ENCODE results near the gene STXBP1.
"Not testable (repeated sequence)": the region's sequence is repeated elsewhere in the genome, so short reads cannot be mapped to it uniquely, and the experiment has no call there.

Gene STXBP1

DNA sequence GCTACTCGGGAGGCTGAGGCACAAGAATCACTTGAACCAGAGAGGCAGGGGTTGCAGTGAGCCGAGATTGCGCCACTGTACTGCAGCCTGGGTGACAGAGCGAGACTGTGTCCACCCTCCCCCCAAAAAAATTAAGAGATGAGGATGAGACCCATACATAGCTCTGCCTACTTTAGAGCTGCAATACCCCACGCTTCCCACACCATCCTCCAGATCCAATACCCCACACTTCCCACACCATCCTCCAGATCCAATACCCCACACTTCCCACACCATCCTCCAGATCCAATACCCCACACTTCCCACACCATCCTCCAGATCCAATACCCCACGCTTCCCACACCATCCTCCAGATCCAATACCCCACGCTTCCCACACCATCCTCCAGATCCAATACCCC, 34.9 kb upstream of the STXBP1 start:
- not testable (repeated sequence) for DNase-seq (ENCODE audit: low spot score)

DNA sequence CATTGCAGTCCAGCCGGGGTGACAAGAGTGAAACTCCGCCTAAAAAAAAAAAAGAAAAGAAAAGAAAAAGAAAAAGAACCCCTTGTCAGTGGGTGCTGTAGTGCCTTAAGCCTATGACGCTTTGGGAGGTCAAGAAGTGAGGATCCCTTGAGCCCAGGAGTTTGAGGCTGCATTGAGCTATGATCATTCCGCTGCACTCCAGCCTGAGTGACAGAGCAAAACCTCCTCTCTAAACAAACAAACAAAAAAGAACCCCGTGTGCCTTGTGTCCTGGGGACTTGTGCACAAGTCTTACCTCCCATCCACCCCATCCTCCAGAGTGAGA, 33.5 kb upstream of the STXBP1 start:
- DNase-seq (ENCODE audit: low spot score) = no peak

DNA sequence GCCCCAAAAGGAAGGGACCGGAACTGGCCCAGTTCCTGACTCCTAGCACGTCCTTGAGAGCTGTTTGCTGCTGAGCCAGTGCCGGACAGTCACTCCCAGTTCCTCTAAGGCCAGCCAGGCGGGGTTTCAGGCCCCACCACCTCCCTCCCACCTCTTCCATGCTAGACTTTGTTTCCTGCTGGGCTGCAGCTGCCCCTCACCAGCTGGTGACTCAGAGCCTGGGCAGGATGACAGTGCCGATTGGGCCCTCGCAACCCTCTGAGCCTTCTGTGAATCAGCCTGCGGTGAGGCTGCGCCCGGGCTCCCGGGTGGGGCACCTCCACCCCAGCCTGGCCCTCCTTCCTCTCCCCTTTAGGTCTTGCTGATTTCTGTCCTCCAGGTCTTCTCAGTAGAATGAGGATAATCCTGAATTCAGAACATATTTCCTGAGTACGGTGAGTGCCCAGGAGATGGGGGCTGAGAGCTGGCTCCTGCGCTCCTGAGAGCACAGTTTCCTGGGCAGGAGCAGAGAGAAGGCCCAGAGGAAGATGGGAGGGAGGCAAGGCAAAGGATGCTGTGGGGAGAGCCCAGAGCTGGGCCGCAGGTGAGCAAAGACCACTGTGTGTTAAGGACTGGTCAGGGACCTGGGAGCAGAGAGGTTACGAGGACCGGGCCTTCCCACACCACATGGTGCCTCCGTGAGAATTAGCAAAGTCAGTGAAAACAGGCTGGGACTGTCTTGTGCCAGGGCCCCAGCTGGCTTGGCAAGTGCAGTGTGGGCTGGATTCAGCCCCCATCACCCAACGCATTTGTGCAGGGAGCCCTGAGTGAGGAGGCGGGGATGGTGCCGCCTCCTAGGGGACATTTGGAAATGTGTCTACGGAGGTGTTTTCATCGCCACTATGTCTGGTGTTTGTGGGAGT, 32.9 kb upstream of the STXBP1 start:
- DNase-seq (ENCODE audit: low spot score) = peak; percentile 93

DNA sequence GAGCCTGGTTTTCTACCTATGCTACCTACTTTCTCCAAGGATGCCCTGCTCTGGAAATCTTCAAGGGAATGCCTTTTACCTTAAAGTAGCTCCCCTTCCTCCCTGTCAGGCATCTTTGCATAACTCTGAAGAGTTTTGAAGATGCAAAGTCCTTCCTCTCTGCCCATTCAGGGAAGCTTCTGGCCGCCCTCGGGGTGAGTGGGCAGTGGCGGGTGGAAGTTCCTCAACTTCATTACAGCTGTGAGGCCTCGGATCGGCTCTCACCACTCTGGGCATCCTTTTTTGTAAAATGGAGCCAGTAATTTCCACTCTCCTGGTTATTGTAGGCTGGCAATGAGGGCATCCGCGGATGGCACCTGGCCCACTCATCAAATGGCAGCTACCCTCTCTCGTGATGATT, 31.7 kb upstream of the STXBP1 start:
- DNase-seq (ENCODE audit: low spot score) = no peak

DNA sequence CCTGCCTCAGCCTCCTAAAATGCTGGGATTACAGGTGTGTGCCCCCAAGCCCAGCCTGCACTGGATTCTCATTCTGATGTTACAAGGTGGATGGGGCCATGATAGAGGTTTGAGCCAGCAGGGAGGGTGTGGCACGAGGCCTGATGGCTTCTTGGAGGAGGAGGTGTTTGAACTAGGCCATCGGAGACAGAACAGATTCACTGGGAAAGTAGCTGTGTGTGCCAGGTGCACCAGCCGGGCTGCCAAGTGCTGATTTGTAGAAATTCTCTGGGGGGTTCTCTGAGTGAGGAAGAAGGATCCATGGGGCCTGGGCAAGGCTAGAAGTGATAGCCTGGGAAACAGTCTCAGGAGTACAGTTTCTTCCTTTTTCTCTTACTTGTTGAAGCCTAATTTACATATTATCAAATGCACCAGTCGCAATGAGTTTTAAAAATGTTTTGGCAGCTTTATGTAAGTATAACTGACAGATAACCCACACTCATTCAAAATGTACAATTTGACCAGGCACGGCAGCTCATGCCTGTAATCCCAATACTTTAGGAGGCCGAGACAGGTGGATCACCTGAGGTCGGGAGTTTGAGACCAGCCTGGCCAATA, 31.1 kb upstream of the STXBP1 start:
- no peak for DNase-seq (ENCODE audit: low spot score)

DNA sequence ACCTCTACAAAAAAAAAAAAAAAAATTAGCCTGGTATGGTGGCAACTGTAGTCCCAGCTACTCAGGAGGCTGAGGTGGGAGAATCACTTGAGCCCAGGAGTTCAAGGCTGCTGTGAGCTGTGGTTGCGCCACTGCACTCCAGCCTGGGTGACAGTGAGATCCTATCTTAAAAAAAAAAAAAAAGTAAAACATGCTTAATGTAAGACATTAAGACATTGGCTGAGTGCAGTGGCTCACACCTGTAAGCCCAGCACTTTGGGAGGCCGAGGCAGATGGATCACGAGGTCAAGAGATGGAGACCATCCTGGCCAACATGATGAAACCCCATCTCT, 27.6 kb upstream of the STXBP1 start:
- not testable (repeated sequence) for DNase-seq (ENCODE audit: low spot score)

DNA sequence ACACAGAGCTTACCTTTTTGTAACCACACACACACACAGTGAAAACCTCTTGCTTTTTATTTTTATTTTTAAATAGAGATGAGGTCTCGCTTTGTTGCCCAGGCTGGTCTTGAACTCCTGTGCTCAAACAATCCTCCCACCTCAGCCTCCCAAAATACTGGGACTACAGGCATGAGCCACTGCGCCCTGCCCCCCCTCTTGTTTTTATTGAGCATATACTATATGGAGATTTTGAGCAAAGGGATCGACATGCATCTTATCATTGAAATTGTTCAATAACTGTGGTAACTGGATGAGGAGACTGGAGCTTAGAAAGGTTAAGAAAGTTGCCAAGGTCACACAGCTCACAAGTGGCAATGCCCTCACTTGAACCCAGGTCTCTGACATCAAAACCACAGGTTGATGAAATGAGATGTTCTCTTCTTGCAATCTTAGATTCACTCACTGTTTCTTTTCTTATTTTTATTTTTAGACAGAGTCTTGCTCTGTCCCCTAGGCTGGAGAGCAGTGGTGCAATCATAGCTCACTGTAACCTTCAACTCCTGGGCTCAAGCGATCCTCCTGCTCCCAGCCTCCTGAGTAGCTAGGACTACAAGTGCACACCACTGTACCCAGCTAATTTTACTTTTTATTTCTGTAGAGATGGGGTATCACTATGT, 26.8 kb upstream of the STXBP1 start:
- DNase-seq (ENCODE audit: low spot score) = no peak

DNA sequence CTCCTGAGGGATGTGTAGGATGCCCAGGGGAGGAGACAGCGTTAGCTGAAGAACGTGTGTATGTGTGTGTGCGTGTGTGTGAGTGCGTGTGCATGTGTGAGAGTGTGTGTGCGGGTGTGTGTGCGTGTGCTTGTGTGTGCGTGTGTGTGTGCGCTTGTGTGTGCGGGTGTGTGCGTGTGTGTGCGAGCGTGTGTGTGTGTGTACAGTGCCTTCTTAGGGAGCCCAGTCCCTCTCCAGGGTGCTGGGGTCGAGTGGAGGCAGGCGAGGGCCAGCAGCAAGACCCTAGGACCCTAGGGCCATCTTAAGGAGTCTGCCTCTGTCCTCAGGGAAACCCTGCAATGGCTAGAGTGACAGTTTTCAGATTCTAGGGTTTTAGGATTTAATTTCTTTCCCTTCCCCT, 26.0 kb upstream of the STXBP1 start:
- DNase-seq (ENCODE audit: low spot score) = no peak

DNA sequence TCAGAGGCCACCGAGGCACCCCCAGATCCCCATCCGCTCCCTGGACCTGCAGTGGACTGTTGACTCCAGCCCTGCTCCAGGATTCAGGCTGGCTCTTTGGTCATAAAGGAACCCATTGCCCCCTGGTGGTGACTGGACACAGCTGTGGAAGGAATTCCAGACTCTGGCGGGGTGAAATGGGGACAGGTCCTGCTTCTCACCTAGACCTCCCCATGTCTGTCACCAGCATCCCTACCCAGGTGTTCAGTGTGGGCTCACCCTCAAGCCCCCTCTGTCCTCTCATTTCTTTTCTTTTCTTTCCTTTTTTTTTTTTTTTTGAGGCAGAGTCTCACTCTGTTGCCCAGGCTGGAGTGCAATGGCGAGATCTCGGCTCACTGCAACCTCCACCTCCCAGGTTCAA, 25.5 kb upstream of the STXBP1 start:
- peak; percentile 85 for DNase-seq (ENCODE audit: low spot score)

DNA sequence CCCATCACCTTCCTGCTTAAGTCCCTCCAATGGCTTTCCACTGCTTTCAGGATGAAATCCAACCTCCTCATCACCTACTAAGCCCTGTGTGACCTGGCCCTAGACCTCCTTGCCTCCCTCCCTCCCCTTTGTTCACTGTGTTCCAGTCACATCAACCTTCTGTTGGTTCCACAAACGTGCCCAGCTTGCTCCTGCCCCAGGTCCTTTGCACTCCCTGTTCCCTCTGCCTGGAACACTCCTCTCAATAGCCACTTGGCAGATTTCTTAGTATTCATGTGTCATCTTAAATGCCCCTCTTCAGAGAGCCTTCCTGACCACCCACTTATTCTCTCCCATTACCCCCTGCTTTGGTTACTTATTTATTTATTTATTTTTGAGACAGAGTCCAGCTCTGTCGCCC, 24.1 kb upstream of the STXBP1 start:
- no peak for DNase-seq (ENCODE audit: low spot score)

DNA sequence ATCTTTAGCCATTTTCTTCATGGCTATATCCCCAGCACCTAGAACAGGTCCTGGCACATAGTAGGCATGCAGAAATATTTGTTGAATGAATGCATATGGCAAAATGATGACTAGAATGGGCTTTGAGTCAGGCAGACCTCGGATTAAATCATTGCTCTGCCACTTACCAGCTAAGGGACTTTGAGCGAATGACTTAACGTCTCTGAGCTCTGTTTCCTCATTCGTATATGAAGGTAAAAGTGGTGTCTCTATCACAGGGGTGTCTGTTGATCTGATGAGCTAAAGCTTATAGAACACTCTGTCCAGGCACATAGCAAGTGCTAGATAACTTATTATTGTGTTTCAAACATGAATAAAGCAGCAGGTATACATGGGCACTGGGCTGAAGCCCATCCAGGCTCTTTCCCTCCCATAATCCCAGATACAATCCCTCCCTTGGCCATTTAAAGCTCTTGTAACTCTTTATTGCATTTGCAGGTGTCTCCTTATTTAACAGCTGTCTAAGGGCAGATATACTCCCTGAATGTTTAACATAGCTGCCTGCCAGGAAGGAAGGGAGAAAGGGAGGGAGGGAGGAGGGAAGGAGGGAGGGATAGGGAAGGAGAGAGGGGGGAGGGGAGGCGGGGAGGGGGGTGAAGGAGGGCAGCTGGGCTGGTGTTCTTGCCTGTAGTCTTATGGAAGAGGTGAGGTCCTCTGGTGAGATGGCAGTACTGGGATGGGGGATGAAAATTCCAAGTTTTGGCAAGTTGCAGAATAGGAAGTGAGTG, 23.2 kb upstream of the STXBP1 start:
- DNase-seq (ENCODE audit: low spot score) = no peak

DNA sequence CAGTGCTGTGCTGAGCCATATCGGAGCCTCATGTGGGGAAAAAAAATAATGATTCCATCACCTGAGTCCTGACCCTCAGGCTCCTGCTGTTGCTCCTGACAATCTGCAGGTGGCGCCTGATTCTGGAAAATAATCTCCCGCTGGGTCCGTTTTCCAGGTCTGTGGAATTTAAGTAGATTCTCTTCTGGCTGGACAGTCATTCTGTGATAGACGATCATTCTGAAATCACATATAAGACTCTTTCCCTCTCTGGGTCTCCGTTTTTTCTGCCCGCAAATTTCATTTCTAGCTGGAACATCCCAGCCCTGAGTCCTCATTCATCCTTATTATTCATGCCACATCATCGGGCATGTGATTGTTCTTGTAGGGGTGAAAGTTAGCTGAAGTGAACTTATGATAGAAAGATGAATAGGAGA, 22.1 kb upstream of the STXBP1 start:
- DNase-seq (ENCODE audit: low spot score) = peak; percentile 78

DNA sequence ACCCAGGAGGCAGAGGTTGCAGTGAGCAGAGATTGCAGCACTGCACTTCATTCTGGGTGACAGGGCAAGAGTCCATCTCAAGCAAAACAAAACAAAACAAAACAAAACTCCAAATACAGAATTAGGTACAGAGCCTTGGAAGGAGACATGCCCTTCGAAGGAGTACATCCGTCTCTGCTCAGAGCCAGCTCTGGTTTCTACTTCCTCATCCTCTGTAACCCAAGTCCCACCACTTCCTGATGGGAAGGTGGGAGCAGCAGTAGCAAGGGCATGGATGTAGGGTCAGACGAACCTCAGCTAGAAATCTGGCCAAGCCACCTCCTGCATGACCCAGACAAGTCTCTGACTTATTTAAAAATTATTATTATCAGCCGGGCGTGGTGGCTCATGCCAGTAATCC, 16.5 kb upstream of the STXBP1 start:
- no peak for DNase-seq (ENCODE audit: low spot score)

DNA sequence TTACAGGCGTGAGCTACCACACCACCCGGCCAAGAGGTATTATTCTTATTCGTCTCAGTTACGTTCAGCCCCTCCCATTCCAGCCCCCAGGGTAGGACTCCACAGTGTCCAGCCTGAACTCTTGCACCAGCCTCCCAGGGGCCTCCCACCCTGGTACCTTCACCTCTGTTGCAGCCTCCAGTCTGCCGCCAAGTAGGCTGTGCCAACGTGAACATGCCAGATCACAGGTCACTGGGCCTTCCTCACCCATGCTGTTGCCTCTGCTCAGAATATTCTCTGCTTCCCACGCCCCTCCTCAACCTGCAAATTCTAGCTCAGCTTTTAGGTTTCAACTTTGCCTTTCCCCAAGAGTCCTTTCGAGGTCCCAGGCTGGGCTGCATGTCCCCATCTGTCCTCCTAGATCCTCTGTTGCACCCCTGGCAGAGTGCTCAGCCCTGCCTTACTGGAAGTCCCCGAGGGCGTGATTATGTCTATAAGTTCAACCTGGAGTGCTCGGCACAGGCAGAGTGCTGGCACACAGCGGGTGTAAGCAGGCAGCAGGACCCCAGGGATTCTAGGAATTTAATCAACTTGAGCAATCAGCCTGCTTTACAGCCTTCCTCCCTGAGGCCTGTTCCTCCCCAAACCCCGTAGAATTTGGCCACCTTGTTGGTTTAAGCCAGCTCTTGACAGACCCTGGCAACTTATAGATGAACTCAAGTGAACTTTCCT, 13.1 kb upstream of the STXBP1 start:
- DNase-seq (ENCODE audit: low spot score) = no peak

DNA sequence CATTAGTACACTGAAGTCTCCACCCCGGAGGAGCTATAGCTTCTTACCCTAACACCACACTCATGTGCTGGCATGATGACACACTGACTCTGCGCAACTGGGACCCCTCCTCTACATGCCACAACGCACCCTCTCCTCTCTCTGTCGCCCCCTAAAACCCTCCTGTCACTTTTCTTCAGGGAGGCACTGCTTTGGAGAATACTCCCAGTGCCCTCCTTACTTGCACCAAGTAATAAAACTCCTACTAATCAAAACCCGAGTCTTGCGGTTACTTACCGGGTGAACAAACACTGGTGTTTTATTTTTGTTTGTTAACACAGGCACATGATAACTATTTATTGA, 12.6 kb upstream of the STXBP1 start:
- no peak for DNase-seq (ENCODE audit: low spot score)

DNA sequence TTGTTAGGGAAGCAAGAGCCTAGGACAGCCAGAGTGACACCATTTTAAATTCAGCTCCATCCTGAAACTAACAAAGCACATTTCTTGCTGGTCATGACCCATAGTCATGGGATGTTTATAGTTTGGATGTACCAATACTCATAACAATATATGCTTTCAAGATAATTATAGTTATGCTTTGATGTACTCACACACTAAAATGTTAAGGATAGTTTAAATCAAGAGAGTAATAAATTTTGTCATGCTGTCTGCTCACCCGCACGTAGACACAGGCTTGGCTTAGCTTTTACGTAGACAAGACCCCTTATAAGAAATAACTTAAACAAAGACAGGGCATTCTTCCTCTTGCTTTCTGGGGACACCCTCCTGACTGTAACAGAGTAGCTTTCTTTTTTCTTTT, 8.9 kb upstream of the STXBP1 start:
- no peak for DNase-seq (ENCODE audit: low spot score)

DNA sequence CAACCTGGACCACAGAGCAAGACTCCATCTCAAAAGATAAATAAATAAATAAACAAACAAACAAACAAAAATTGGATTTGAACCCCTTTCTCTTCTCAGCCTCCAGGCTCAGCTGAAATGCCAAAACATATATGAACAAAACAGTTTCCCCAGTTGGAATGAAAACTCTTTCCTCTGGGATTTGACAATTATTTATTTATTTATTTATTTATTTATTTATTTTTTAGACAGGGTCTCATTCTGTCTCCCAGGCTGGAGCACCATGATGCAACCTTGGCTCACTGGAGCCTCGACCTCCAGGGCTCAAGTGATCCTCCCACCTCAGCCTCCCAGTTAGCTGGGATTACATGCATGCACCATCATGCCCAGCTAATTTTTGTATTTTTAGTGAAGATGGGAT, 6.0 kb upstream of the STXBP1 start:
- DNase-seq (ENCODE audit: low spot score) = no peak

DNA sequence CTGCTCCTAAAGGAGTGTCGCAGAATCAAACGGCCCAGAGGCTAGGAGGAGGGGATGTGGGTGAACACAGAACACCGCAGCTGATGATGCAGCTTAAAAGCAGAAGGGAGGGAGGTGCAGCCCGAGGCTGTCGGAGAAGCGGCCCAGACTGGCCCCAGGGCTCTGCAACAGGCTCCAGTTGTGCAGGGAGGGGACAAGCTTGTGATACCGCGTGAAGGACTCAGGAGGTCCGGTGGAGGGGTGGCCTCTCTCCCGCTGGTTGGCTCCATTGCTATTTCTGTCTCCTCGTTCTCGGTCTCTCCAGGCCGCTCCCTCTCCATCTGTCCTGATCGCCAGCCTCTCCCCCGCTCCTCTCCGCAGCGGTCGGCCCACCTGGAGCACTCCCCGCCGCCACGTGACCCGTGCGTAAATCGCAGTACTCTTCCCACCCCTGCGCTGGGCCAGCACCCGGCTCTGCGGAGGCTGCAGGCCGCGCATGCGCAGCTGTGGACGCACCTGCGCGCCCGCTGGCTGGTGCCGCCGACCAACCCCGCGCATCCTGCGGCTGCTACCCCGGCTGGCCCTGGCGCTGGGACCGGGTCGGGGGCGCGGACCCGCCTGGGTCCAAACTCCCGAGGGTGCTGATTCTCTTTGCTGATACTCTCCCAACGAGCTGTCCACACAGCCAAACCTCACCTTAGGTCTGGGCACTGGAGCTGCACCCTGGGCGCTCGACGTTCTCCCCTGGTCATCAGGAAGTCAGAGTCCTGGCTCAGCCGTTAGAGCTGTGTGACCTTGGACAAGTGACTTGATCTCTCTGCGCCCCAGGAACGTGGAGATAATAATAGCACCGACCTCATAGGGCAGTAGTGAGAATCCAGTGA, 3.7 kb upstream of the STXBP1 start:
- peak; percentile 68 for DNase-seq (ENCODE audit: low spot score)

DNA sequence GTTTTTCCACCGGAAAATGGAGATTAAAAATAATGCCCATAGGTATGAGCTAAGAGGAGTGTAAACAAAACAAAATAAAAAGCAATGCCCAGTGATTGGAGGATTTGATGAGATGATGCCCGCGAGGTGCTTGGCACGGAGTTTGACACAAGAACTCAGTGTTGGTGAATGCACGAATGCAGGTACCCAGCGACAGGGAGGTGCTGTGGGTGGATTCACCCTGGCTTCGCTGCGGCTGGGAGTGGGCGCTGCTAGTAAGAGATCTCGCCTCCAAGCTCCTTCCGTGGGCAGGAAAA, 526 bp upstream of the STXBP1 start:
- no peak for DNase-seq (ENCODE audit: low spot score)

DNA sequence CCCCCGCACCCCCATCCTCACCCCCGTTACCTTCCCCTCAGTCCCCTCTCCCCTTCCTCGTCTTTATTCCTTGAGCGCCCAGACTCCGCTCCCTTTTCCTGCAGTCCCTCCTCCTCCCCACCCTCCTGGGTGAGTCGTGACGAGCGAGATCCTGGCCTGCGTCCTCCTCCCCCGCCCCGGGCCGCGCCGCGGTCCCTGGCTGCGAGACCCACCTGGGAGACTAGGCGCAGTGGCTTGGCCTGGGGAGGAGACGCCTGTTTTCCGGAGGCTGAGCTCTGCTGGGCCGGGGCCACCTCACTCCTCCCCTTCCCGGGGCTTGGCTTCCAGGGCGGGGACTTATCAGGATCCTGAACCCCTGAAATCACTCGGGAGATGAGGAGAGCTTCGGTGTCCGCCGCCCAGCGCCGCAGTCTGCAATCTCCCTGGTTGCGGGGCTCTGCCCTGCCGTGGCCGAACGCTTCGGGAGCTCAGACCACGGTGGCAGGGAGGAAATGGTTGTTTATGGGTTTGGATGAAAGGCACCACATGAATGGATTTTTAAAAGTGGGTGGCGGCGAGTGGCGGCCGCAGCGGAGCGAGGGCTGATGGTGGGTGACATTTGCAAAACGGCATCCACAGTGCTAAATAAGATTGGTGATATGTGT, 984 bp downstream of the STXBP1 start:
- peak; percentile 86 for DNase-seq (ENCODE audit: low spot score)

DNA sequence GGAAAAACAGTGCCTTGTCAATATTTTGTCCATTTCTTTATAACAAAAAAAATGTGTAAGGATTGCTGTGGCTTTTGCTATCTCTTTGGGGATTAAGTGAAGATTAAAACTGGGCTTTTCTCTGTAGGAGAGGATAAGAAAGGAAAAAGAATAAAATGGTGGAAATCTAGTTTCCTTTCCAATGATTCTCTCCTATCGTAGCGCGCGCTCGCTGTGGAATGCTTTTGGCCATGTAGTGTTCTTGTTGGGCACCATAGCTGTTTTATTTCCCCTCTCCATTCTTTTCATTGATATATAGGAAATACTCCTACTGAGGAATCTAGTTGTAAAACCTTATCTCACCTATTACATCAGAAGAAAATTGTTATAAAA, 1.5 kb downstream of the STXBP1 start:
- no peak for DNase-seq (ENCODE audit: low spot score)

Measured in GM03348 (cell line).